Cerebellar nuclear complex (tissue), 1 donor: ENCODE data around the gene OSBPL5.

Experiments
- DNase-seq, 2 experiments: peaks; one replicate each; lab custom pipeline; 2025; lab: John Stamatoyannopoulos, UW

OSBPL5 gene

GRCh38 chr11:3096909-3097530 lies 68.1 kb downstream of the OSBPL5 start:
- DNase-seq: no peak

- DNase-seq: no peak
Measured at GRCh38 chr11:3095712-3096361, 69.3 kb downstream of the OSBPL5 start.

DNA sequence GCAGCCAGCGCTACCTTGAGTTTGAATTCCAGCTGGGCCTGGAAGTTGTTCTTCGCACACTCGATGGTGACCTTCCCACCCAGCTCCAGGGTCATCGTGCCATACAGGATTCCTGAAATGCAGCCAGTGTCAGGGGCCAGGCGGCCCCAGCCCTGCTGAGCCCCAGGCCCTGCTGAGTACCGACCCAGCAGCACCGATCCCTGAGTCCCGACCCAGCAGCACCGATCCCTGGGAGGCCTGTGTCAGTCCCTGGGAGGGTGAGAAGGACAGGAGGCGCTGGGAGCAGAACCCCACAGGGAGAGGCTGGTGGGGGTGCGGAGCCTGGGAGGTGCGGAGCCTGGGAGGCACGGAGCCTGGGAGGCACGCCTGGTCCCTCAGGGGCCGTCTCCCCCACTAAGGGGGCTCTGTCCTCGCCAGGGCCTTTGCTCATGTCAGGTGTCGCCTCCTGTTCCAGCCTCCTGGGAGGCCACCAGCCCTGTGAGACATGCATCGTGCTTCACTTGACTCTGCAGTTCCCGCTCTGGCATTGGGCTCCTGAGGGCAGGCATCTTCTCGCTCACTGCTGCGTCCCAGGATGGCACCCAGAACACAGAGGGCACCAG lies 70.8 kb downstream of the OSBPL5 start:
- no peak for DNase-seq

DNA sequence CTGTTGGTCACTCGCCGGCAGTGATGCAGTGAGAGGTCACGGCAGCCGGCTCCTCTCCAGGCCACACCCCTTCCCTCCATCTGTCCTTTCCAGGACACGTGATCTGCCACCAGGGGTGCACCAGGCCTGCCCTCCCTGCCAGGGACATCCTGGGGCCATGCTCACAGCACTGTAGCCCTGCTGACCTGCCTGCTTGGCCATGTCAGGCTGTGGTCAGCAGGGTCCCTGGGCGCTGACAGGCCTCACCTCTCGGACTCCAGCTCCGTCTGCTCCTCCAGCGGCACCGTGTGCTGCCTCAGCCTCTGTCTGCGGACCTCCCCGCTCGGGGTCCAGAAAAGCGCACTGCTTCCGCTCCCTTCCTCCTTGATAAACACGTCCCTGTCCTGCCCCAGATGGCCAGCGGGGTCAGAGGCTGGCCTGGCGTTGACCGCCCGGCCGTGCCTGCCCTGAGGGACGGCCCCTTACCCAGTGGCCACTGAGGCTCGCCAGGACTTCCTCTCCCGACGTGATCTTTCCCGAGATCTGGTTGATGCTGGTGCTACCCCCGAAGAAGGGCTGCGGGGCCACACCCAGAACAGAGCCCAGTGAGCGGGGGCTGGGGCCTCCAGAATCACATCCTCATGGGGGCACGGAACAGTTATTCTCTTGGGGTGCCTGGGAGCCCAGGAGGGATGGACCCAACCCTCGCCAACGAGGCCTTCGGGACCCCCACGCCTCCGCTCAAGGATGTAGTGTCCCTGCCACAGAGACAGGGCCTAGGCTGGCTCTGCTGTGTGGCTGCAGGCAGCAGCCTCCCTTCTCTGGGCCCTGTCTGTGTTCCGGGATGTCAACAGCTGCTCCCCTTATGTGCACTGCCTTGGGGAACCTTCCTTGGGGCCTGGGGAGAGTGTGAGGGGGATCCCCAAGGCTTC lies 71.6 kb downstream of the OSBPL5 start:
- DNase-seq: no peak

GRCh38 chr11:3092603-3093141 lies 72.4 kb downstream of the OSBPL5 start:
- DNase-seq: no peak

GRCh38 chr11:3091846-3092602 lies 73.1 kb downstream of the OSBPL5 start:
- DNase-seq: peak in 1 of 2 experiments; percentile 2

GRCh38 chr11:3091081-3091845 lies 73.8 kb downstream of the OSBPL5 start:
- DNase-seq: no peak

- no peak for DNase-seq
Measured at GRCh38 chr11:3090096-3090901, 74.8 kb downstream of the OSBPL5 start.

DNA sequence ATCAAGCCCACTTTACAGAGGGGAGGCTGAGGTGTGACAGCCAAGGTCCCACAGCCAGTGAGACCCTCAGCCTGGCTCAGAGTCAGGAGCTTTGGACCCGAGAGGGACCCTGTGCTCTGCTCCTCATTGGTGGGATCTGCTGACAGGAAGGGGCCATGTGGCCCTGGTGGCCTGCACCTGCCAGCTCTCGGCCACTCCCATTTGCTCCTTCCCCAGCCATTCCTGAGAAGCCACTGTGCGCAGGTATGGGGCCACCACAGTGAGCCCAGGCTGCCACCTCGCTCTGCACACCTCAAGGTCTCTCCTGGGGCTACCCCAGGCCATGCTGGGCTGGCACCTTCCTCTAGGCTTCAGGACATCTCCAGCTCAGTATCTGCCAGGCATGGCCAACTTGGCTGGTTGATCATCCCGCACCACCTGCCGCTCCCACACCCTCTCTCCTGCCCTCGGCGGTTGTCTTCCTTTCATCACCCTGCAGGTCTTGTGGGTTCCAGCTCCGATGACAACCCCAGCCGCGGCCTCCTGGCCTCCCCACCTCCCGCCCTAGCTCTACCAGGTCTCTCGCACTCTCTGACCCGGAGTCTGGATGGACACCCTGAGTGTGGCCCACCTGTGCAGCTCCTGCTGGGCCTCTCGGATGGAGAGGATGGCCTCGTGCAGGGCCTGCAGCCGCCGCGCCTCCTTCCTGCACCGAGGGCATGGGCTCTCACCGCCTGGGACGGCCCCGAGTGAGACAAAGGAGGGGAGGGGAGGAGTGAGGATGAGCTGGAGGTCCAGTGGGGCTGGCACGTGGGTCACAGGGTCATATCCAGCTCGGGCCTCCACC lies 75.7 kb downstream of the OSBPL5 start:
- DNase-seq: no peak

GRCh38 chr11:3088806-3089205 lies 76.3 kb downstream of the OSBPL5 start:
- DNase-seq: no peak

- DNase-seq: no peak
Measured at GRCh38 chr11:3087821-3088800, 77.0 kb downstream of the OSBPL5 start.

DNA sequence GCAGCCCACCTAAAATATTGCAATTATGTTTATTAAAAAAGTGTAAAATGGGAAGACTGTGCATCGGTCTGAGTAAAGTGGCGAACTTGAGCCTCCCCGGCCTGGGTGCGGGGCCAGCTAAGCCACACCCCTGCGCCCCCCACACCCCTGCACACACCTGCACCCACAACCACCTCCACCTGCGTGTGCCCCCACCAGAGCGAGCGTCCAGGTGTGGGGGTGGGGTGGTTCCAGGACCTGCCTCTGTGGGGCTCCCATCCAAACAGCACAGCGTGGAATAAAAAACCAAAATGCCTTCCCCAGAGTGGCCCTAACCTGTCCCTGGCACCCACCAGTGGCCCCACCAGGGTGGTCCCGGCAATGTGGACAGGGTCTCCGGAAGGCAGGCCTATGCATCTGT lies 77.7 kb downstream of the OSBPL5 start:
- DNase-seq: no peak

GRCh38 chr11:3086671-3087150 lies 78.4 kb downstream of the OSBPL5 start:
- no peak for DNase-seq

DNA sequence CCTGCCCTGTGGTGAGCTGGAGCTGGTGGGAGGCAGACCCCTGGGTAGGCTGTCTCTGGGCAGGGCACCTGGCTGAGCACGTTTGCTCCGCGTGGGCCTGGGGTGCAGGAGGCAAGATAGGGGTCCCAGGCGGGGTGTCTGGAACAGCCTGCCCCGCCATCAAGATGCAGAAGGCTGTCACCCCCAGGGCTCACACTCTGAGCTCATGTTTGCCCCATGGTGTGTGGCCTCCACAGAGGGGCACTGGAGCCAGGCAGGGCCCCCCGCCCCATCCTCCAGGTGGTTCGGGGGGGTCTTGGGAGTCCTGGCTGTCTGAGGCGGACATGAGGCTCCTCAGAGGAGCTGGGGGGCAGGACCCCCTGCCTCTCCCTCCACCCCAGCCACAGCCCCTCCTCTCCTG lies 79.0 kb downstream of the OSBPL5 start:
- no peak for DNase-seq

DNA sequence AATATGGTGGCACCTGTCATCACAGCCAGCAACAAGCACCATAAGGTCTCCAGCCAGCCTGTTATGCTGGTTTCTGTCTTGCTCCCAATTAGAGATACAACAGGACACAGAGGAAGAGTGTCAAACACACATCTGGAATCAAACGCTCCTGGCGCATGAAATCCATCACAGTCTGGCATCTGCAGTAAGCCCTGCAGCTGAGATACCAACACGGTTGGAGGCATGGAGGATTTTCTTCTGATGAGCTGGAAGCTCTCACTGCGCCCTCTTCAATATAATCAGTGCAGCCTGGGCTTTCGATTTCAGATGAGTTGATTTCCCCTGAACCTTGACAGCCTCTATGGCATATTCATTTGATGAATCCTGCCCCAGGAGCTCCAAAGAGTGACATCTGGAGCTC lies 80.1 kb downstream of the OSBPL5 start:
- no peak for DNase-seq

- DNase-seq: no peak
Measured at GRCh38 chr11:3083321-3083720, 81.8 kb downstream of the OSBPL5 start.

DNA sequence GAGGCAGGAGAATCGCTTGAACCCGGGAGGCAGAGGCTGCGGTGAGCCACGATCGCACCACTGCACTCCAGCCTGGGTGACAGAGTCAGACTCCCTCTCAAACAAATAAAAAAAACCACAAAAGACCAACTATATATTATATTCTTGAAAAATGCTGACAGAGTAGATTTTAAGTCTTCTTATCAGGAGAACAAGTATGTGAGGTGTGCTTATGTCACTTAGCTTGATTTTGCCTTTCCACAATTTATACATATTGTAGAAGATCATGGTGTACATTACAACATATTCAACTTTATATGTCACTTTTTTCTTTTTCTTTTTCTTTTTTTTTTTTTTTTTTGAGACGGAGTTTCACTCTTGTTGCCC lies 83.7 kb downstream of the OSBPL5 start:
- no peak for DNase-seq
